Measurements from ENCODE around the gene NME3.

The NME3 gene

GRCh38 chr16:1732071-1732470 is 39.3 kb downstream of the NME3 start:
- no peak for TF ChIP-seq CTCF (IDR thresholded peaks at IDR 0.05; ENCODE audit: low read depth, low read length, missing control alignments)
- DNase-seq (ENCODE audit: extremely low read depth, low read depth): no peak
- no peak overlapping the region for H3K4me3 ChIP-seq (replicated peaks; ENCODE audit: low read depth, low read length)

- H3K4me3 ChIP-seq (replicated peaks; ENCODE audit: low read depth, low read length): no peak overlapping the region
- DNase-seq (ENCODE audit: extremely low read depth, low read depth): no peak
- TF ChIP-seq CTCF (IDR thresholded peaks at IDR 0.05; ENCODE audit: low read depth, low read length, missing control alignments): no peak
Measured at GRCh38 chr16:1731603-1732002, 39.7 kb downstream of the NME3 start.

- DNase-seq (ENCODE audit: extremely low read depth, low read depth): no peak
- no peak for TF ChIP-seq CTCF (IDR thresholded peaks at IDR 0.05; ENCODE audit: low read depth, low read length, missing control alignments)
Measured at GRCh38 chr16:1731073-1731472, 40.3 kb downstream of the NME3 start.

GRCh38 chr16:1729445-1729844 is 41.9 kb downstream of the NME3 start:
- DNase-seq (ENCODE audit: extremely low read depth, low read depth): no peak
- no peak for TF ChIP-seq CTCF (IDR thresholded peaks at IDR 0.05; ENCODE audit: low read depth, low read length, missing control alignments)
- no peak overlapping the region for H3K4me3 ChIP-seq (replicated peaks; ENCODE audit: low read depth, low read length)

More at GRCh38 chr16:1731073-1731472, 40.3 kb downstream of the NME3 start:
- no peak overlapping the region for H3K4me3 ChIP-seq (replicated peaks; ENCODE audit: low read depth, low read length)

GRCh38 chr16:1729026-1729425 is 42.3 kb downstream of the NME3 start:
- no peak for DNase-seq (ENCODE audit: extremely low read depth, low read depth)
- no peak for TF ChIP-seq CTCF (IDR thresholded peaks at IDR 0.05; ENCODE audit: low read depth, low read length, missing control alignments)
- H3K4me3 ChIP-seq (replicated peaks; ENCODE audit: low read depth, low read length): no peak overlapping the region

GRCh38 chr16:1727651-1728624 is 43.4 kb downstream of the NME3 start:
- no peak overlapping the region for H3K4me3 ChIP-seq (replicated peaks; ENCODE audit: low read depth, low read length)
- TF ChIP-seq CTCF (IDR thresholded peaks at IDR 0.05; ENCODE audit: low read depth, low read length, missing control alignments): no peak
- DNase-seq (ENCODE audit: extremely low read depth, low read depth): no peak
